Activated CD4-positive, alpha-beta T cell treated with anti-CD3 and anti-CD28 coated beads, Interleukin-2, Interleukin-4, amounts not matched to agents 100 ng/mL and 50 ng/mL, durations not matched to agents 16 hours and 8 hours (primary cell): Measurements from ENCODE around the gene ANKRD33B.

ENCODE experiments used
- DNase-seq: peaks from one replicate; pipeline ENCODE4 v3.0.0-alpha.2; 2020; ENCODE audit warnings: low spot score

The ANKRD33B gene

GRCh38 chr5:10579536-10580521 lies 16.0 kb downstream of the ANKRD33B start:
- peak; percentile 23 for DNase-seq

GRCh38 chr5:10580531-10581423 lies 16.9 kb downstream of the ANKRD33B start:
- DNase-seq, result no peak

- no peak for DNase-seq
These were observed 17.5 kb downstream of the ANKRD33B start for GRCh38 chr5:10581424-10581748.

GRCh38 chr5:10581867-10582511 lies 18.1 kb downstream of the ANKRD33B start:
- DNase-seq, result no peak

- DNase-seq, result no peak
These were observed 18.6 kb downstream of the ANKRD33B start for GRCh38 chr5:10582512-10582897.

GRCh38 chr5:10583663-10584572 lies 20.0 kb downstream of the ANKRD33B start:
- DNase-seq, result peak; percentile 28

GRCh38 chr5:10584714-10585517 lies 21.0 kb downstream of the ANKRD33B start:
- DNase-seq, result no peak

GRCh38 chr5:10585518-10585915 lies 21.6 kb downstream of the ANKRD33B start:
- no peak for DNase-seq

GRCh38 chr5:10586008-10586407 lies 22.1 kb downstream of the ANKRD33B start:
- no peak for DNase-seq

GRCh38 chr5:10586555-10586954 lies 22.7 kb downstream of the ANKRD33B start:
- DNase-seq, result no peak

- no peak for DNase-seq
These were observed 24.4 kb downstream of the ANKRD33B start for GRCh38 chr5:10588109-10588775.

- no peak for DNase-seq
These were observed 25.0 kb downstream of the ANKRD33B start for GRCh38 chr5:10588779-10589447.

- no peak for DNase-seq
These were observed 26.5 kb downstream of the ANKRD33B start for GRCh38 chr5:10590226-10590999.

GRCh38 chr5:10591159-10591558 lies 27.3 kb downstream of the ANKRD33B start:
- no peak for DNase-seq

GRCh38 chr5:10591966-10592365 lies 28.1 kb downstream of the ANKRD33B start:
- no peak for DNase-seq

GRCh38 chr5:10592601-10593000 lies 28.7 kb downstream of the ANKRD33B start:
- no peak for DNase-seq

- no peak for DNase-seq
These were observed 29.8 kb downstream of the ANKRD33B start for GRCh38 chr5:10593531-10594181.
